ENCODE measurements around the gene ORAI3.

The ORAI3 gene

GRCh38 chr16:30941600-30942425, 7.1 kb upstream of the ORAI3 start:
- no peak overlapping the region for H3K23ac ChIP-seq (ENCODE audit: low read length)
- H3K4me1 ChIP-seq (ENCODE audit: control insufficient read depth in 1 of 2, insufficient read depth in 2 of 2, low read length in 2 of 2), result no peaks in the 10 kb centered on the region
- H4K91ac ChIP-seq (ENCODE audit: low read depth, low read length), result no peak overlapping the region
- H2AFZ ChIP-seq (ENCODE audit: insufficient read depth, low read length, poor library complexity), result no peak overlapping the region
- no peak overlapping the region for H3K14ac ChIP-seq (ENCODE audit: low read length)
- no peak overlapping the region for H3K4ac ChIP-seq (ENCODE audit: low read depth, low read length)
- no peak overlapping the region for H4K12ac ChIP-seq (ENCODE audit: low read depth, low read length)
- H2BK12ac ChIP-seq (ENCODE audit: low read length), result no peak overlapping the region
- H3K9me3 ChIP-seq (ENCODE audit: insufficient read depth, low read depth, low read length), result no peaks in the 10 kb centered on the region
- DNase-seq, result peak; percentile 48 to 74
- H3K4me2 ChIP-seq (ENCODE audit: low read length), result no peak overlapping the region
- H3K4me3 ChIP-seq (ENCODE audit: low read depth, low read length), result no peak overlapping the region
- H3K36me3 ChIP-seq (ENCODE audit: control insufficient read depth in 1 of 2, insufficient read depth in 2 of 2, low read length in 2 of 2), result peaks cover 42 to 44% of the 10 kb centered on the region in 2 experiments
- no peak overlapping the region for H2AK5ac ChIP-seq (ENCODE audit: low read length)
- no peak overlapping the region for H3K9ac ChIP-seq (ENCODE audit: low read length)
- H3K27me3 ChIP-seq (ENCODE audit: insufficient read depth, low read length), result no peaks in the 10 kb centered on the region
- no peak overlapping the region for H4K8ac ChIP-seq (ENCODE audit: low read depth, low read length)
- H3K18ac ChIP-seq (ENCODE audit: low read length), result no peak overlapping the region
- no CpG with 5 or more reads among the region's 15 CpGs for WGBS (ENCODE audit: extremely low coverage, insufficient coverage, insufficient read length)
- no peak overlapping the region for H3K27ac ChIP-seq (ENCODE audit: low read depth, low read length)
- no peaks in the 10 kb centered on the region for H3K79me2 ChIP-seq (ENCODE audit: control insufficient read depth, insufficient read depth, low read length, poor library complexity)
- H2BK120ac ChIP-seq (ENCODE audit: insufficient read depth, low read length, poor library complexity), result no peak overlapping the region
- H3K79me1 ChIP-seq (ENCODE audit: low read length), result no peaks in the 10 kb centered on the region
- no peak overlapping the region for H2BK5ac ChIP-seq (ENCODE audit: low read depth, low read length, poor library complexity)

- Histone ChIP-seq H3K27ac (ENCODE audit: low read depth, low read length) (no peak overlapping the region), H3K4me3 (ENCODE audit: low read depth, low read length) (no peak overlapping the region), H3K79me1 (ENCODE audit: low read length) (no peaks in the 10 kb centered on the region), H3K36me3 (ENCODE audit: control insufficient read depth in 1 of 2, insufficient read depth in 2 of 2, low read length in 2 of 2) (peaks cover 43 to 44% of the 10 kb centered on the region in 2 experiments), H3K14ac (ENCODE audit: low read length) (no peak overlapping the region), H3K4ac (ENCODE audit: low read depth, low read length) (no peak overlapping the region), H2BK5ac (ENCODE audit: low read depth, low read length, poor library complexity) (no peak overlapping the region), H3K27me3 (ENCODE audit: insufficient read depth, low read length) (no peaks in the 10 kb centered on the region), H3K9ac (ENCODE audit: low read length) (no peak overlapping the region), H3K4me2 (ENCODE audit: low read length) (no peak overlapping the region), H2BK12ac (ENCODE audit: low read length) (no peak overlapping the region), H4K12ac (ENCODE audit: low read depth, low read length) (no peak overlapping the region), H3K79me2 (ENCODE audit: control insufficient read depth, insufficient read depth, low read length, poor library complexity) (no peaks in the 10 kb centered on the region), H2BK120ac (ENCODE audit: insufficient read depth, low read length, poor library complexity) (no peak overlapping the region), H4K91ac (ENCODE audit: low read depth, low read length) (no peak overlapping the region), H3K9me3 (ENCODE audit: insufficient read depth, low read depth, low read length) (no peaks in the 10 kb centered on the region), H2AK5ac (ENCODE audit: low read length) (no peak overlapping the region), H3K4me1 (ENCODE audit: control insufficient read depth in 1 of 2, insufficient read depth in 2 of 2, low read length in 2 of 2) (no peaks in the 10 kb centered on the region), H3K18ac (ENCODE audit: low read length) (no peak overlapping the region), H4K8ac (ENCODE audit: low read depth, low read length) (no peak overlapping the region), H3K23ac (ENCODE audit: low read length) (no peak overlapping the region), H2AFZ (ENCODE audit: insufficient read depth, low read length, poor library complexity) (no peak overlapping the region)
- no CpG with 5 or more reads among the region's 4 CpGs for WGBS (ENCODE audit: extremely low coverage, insufficient coverage, insufficient read length)
- DNase-seq, result no peak
Observed at GRCh38 chr16:30942426-30942806, 6.5 kb upstream of the ORAI3 start.

GRCh38 chr16:30944352-30944751, 4.5 kb upstream of the ORAI3 start:
- Histone ChIP-seq H4K91ac (ENCODE audit: low read depth, low read length) (no peak overlapping the region), H3K23ac (ENCODE audit: low read length) (no peak overlapping the region), H3K4me3 (ENCODE audit: low read depth, low read length) (no peak overlapping the region), H4K8ac (ENCODE audit: low read depth, low read length) (no peak overlapping the region), H3K9ac (ENCODE audit: low read length) (no peak overlapping the region), H3K79me2 (ENCODE audit: control insufficient read depth, insufficient read depth, low read length, poor library complexity) (peaks cover 2% of the 10 kb centered on the region), H3K9me3 (ENCODE audit: insufficient read depth, low read depth, low read length) (no peaks in the 10 kb centered on the region), H3K4ac (ENCODE audit: low read depth, low read length) (no peak overlapping the region), H2BK120ac (ENCODE audit: insufficient read depth, low read length, poor library complexity) (no peak overlapping the region), H3K27ac (ENCODE audit: low read depth, low read length) (no peak overlapping the region), H2AFZ (ENCODE audit: insufficient read depth, low read length, poor library complexity) (no peak overlapping the region), H3K14ac (ENCODE audit: low read length) (no peak overlapping the region), H2BK5ac (ENCODE audit: low read depth, low read length, poor library complexity) (no peak overlapping the region), H2BK12ac (ENCODE audit: low read length) (no peak overlapping the region), H3K27me3 (ENCODE audit: insufficient read depth, low read length) (no peaks in the 10 kb centered on the region), H3K79me1 (ENCODE audit: low read length) (peaks cover 11% of the 10 kb centered on the region), H3K4me2 (ENCODE audit: low read length) (no peak overlapping the region), H3K36me3 (ENCODE audit: control insufficient read depth in 1 of 2, insufficient read depth in 2 of 2, low read length in 2 of 2) (peaks cover 43 to 44% of the 10 kb centered on the region in 2 experiments), H3K4me1 (ENCODE audit: control insufficient read depth in 1 of 2, insufficient read depth in 2 of 2, low read length in 2 of 2) (peaks cover 5% of the 10 kb centered on the region in 2 experiments), H2AK5ac (ENCODE audit: low read length) (no peak overlapping the region), H4K12ac (ENCODE audit: low read depth, low read length) (no peak overlapping the region), H3K18ac (ENCODE audit: low read length) (no peak overlapping the region)
- DNase-seq, result no peak

GRCh38 chr16:30946671-30947540, 2.0 kb upstream of the ORAI3 start:
- Histone ChIP-seq H4K12ac (ENCODE audit: low read depth, low read length) (no peak overlapping the region), H3K9ac (ENCODE audit: low read length) (no peak overlapping the region), H3K4me1 (ENCODE audit: control insufficient read depth in 1 of 2, insufficient read depth in 2 of 2, low read length in 2 of 2) (peaks cover 15 to 20% of the 10 kb centered on the region in 2 experiments), H3K79me2 (ENCODE audit: control insufficient read depth, insufficient read depth, low read length, poor library complexity) (peaks cover 2% of the 10 kb centered on the region), H3K14ac (ENCODE audit: low read length) (no peak overlapping the region), H3K27ac (ENCODE audit: low read depth, low read length) (no peak overlapping the region), H3K27me3 (ENCODE audit: insufficient read depth, low read length) (no peaks in the 10 kb centered on the region), H4K8ac (ENCODE audit: low read depth, low read length) (no peak overlapping the region), H3K18ac (ENCODE audit: low read length) (no peak overlapping the region), H3K9me3 (ENCODE audit: insufficient read depth, low read depth, low read length) (no peaks in the 10 kb centered on the region), H2AK5ac (ENCODE audit: low read length) (no peak overlapping the region), H2BK12ac (ENCODE audit: low read length) (no peak overlapping the region), H3K36me3 (ENCODE audit: control insufficient read depth in 1 of 2, insufficient read depth in 2 of 2, low read length in 2 of 2) (peaks cover 32 to 35% of the 10 kb centered on the region in 2 experiments), H2AFZ (ENCODE audit: insufficient read depth, low read length, poor library complexity) (no peak overlapping the region), H2BK120ac (ENCODE audit: insufficient read depth, low read length, poor library complexity) (no peak overlapping the region), H3K79me1 (ENCODE audit: low read length) (peaks cover 15% of the 10 kb centered on the region), H3K4me3 (ENCODE audit: low read depth, low read length) (no peak overlapping the region), H2BK5ac (ENCODE audit: low read depth, low read length, poor library complexity) (no peak overlapping the region), H3K4ac (ENCODE audit: low read depth, low read length) (no peak overlapping the region), H3K4me2 (ENCODE audit: low read length) (no peak overlapping the region), H3K23ac (ENCODE audit: low read length) (no peak overlapping the region), H4K91ac (ENCODE audit: low read depth, low read length) (no peak overlapping the region)
- no CpG with 5 or more reads among the region's 38 CpGs for WGBS (ENCODE audit: extremely low coverage, insufficient coverage, insufficient read length)
- no peak for DNase-seq

Measured in trophoblast cell (in vitro differentiated cells and primary cell).